HG03342 (cell line): Measurements from ENCODE around the gene MYNN.
"Not testable (repeated sequence)": the region's sequence is repeated elsewhere in the genome, so short reads cannot be mapped to it uniquely, and the experiment has no call there.

Experiments used
- ATAC-seq: cut with Tn5 transposase; IDR thresholded peaks from one replicate; pipeline ENCODE4 v1.9.1; 2021; ENCODE audit warnings: mild to moderate bottlenecking, moderate library complexity; ENCODE audit not compliant: unreplicated experiment

MYNN gene

GRCh38 chr3:169772897-169773816 is at the start of gene MYNN:
MYNN (plus strand) TSS chr3:169773396; CDS start chr3:169774296, 900 bp downstream.
- peak; percentile 82 for ATAC-seq

- not testable (repeated sequence) for ATAC-seq
Observed at GRCh38 chr3:169731857-169732256, 41.3 kb upstream of the MYNN start.

- ATAC-seq: no peak
Observed at GRCh38 chr3:169739067-169739466, 34.1 kb upstream of the MYNN start.

- ATAC-seq: no peak
Observed at GRCh38 chr3:169744366-169745054, 28.7 kb upstream of the MYNN start.

GRCh38 chr3:169746924-169747323 is 26.3 kb upstream of the MYNN start:
- no peak for ATAC-seq

- ATAC-seq: no peak
Observed at GRCh38 chr3:169748670-169749069, 24.5 kb upstream of the MYNN start.

- ATAC-seq: no peak
Observed at GRCh38 chr3:169750665-169751064, 22.5 kb upstream of the MYNN start.

- ATAC-seq: no peak
Observed at GRCh38 chr3:169751875-169752274, 21.3 kb upstream of the MYNN start.

GRCh38 chr3:169754711-169755110 is 18.5 kb upstream of the MYNN start:
- no peak for ATAC-seq

- ATAC-seq: no peak
Observed at GRCh38 chr3:169755488-169755887, 17.7 kb upstream of the MYNN start.

GRCh38 chr3:169758359-169758994 is 14.7 kb upstream of the MYNN start:
- ATAC-seq: no peak

- ATAC-seq: peak; percentile 46
Observed at GRCh38 chr3:169759256-169759655, 13.9 kb upstream of the MYNN start.

GRCh38 chr3:169760479-169760878 is 12.7 kb upstream of the MYNN start:
- ATAC-seq: no peak

- peak; percentile 29 for ATAC-seq
Observed at GRCh38 chr3:169764312-169764881, 8.8 kb upstream of the MYNN start.

GRCh38 chr3:169764882-169765612 is 8.1 kb upstream of the MYNN start, which contains the start of gene TERC:
TERC (minus strand) TSS chr3:169765060.
- peak; percentile 79 for ATAC-seq

- peak; percentile 27 for ATAC-seq
Observed at GRCh38 chr3:169769287-169770181, 3.7 kb upstream of the MYNN start, which contains the start of gene ACTRT3. ACTRT3 (minus strand) TSS chr3:169769561; CDS start chr3:169769520, 41 bp downstream.

GRCh38 chr3:169771497-169772304 is 1.5 kb upstream of the MYNN start:
- ATAC-seq: peak; percentile 13

- peak; percentile 7 for ATAC-seq
Observed at GRCh38 chr3:169772305-169772896, 795 bp upstream of the MYNN start.
